ENCODE data around the gene TTN. TPM values are rescaled to one million over a fixed set of nuclear protein-coding genes. Genes with fewer than 3 reads are reported as not detected.

The TTN gene
- total RNA-seq, 1 experiment from 2014 or later = 0.13 TPM

DNA sequence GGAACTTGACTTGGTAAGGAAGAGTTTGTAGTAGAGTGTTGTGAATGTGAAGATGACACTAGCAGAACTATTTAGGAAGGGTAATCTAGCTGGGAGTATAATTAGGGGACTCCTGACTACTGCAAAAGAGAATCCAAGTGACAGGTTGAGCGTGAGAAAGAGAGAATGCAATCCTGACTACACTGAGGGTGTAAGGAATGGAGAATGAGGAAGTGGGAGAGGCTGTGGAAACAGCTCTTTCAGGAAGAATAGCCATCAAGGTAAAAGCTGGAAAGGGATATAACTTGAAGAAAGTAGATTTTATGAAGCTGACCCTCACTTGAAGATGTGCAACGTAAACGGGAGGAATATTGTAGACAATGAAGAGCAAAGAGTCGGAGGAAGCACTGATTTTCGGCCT lies 41.1 kb upstream of the TTN start:
- ATAC-seq (no peak), DNase-seq (ENCODE audit: low read depth, low spot score) (no peak)
- Histone ChIP-seq H3K27me3 (ENCODE audit: control insufficient read depth, insufficient read depth, low read length) (no peaks in the 10 kb centered on the region), H3K36me3 (ENCODE audit: control insufficient read depth, insufficient read depth, low read length) (no peaks in the 10 kb centered on the region), H3K4me3 (ENCODE audit: low read depth in 2 of 2, low read length in 2 of 2) (no peak overlapping the region), H3K27ac (ENCODE audit: low read length) (no peak overlapping the region), H3K9me3 (ENCODE audit: control insufficient read depth, insufficient read depth, low read depth, low read length) (no peaks in the 10 kb centered on the region), H3K4me1 (ENCODE audit: control insufficient read depth, insufficient read depth, low read length) (no peaks in the 10 kb centered on the region)
- POLR2A ChIA-PET = no interaction called here
- BruUV-seq (replicated peaks) = no TSS peak
- intact Hi-C loops (cut with micrococcal nuclease; ENCODE audit: unreplicated experiment) = no loop called here
- CTCF ChIA-PET = no interaction called here
- no peak for TF ChIP-seq CTCF (IDR thresholded peaks at IDR 0.05)
- TF ChIP-seq, protein P1, sequence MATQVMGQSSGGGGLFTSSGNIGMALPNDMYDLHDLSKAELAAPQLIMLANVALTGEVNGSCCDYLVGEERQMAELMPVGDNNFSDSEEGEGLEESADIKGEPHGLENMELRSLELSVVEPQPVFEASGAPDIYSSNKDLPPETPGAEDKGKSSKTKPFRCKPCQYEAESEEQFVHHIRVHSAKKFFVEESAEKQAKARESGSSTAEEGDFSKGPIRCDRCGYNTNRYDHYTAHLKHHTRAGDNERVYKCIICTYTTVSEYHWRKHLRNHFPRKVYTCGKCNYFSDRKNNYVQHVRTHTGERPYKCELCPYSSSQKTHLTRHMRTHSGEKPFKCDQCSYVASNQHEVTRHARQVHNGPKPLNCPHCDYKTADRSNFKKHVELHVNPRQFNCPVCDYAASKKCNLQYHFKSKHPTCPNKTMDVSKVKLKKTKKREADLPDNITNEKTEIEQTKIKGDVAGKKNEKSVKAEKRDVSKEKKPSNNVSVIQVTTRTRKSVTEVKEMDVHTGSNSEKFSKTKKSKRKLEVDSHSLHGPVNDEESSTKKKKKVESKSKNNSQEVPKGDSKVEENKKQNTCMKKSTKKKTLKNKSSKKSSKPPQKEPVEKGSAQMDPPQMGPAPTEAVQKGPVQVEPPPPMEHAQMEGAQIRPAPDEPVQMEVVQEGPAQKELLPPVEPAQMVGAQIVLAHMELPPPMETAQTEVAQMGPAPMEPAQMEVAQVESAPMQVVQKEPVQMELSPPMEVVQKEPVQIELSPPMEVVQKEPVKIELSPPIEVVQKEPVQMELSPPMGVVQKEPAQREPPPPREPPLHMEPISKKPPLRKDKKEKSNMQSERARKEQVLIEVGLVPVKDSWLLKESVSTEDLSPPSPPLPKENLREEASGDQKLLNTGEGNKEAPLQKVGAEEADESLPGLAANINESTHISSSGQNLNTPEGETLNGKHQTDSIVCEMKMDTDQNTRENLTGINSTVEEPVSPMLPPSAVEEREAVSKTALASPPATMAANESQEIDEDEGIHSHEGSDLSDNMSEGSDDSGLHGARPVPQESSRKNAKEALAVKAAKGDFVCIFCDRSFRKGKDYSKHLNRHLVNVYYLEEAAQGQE (IDR thresholded peaks at IDR 0.05; ENCODE audit: insufficient read depth in 1 of 2, low read depth in 2 of 2, low read length in 1 of 2) = no peak
- TF ChIP-seq TCF7L2 (IDR thresholded peaks at IDR 0.05; ENCODE audit: low read depth, low read length) = no peak
- TF ChIP-seq SIN3A (IDR thresholded peaks at IDR 0.05; ENCODE audit: borderline replicate concordance, insufficient read depth, low read depth, low read length) = no peak
- no peak for TF ChIP-seq POLR2AphosphoS5 (IDR thresholded peaks at IDR 0.05; ENCODE audit: low read depth, low read length)
- in situ Hi-C loops (cut with HindIII; ENCODE audit: low pct_unique_long_range_greater_than_20kb, low sequenced_read_pairs) = no loop called here

DNA sequence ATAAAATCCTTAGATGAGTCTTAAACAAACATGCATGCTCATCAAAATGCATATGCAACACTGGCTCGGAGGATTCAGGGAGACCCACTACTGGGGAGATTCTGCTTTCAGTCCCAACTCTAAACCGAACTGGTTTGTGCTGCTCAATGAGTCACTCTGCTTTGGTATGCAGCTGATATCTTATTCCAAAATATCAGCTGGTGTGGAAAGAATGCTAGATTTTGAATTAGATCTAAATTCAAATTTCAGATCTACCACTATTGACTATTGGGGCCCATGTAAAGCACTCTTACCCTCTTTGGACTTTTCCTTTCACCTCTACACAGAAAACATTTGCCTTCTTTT lies 39.2 kb upstream of the TTN start:
- Histone ChIP-seq H3K9me3 (ENCODE audit: control insufficient read depth, insufficient read depth, low read depth, low read length) (no peaks in the 10 kb centered on the region), H3K36me3 (ENCODE audit: control insufficient read depth, insufficient read depth, low read length) (no peaks in the 10 kb centered on the region), H3K27ac (ENCODE audit: low read length) (no peak overlapping the region), H3K27me3 (ENCODE audit: control insufficient read depth, insufficient read depth, low read length) (no peaks in the 10 kb centered on the region), H3K4me3 (ENCODE audit: low read depth in 2 of 2, low read length in 2 of 2) (no peak overlapping the region), H3K4me1 (ENCODE audit: control insufficient read depth, insufficient read depth, low read length) (no peaks in the 10 kb centered on the region)
- intact Hi-C loops (cut with micrococcal nuclease; ENCODE audit: unreplicated experiment) = no loop called here
- TF ChIP-seq SIN3A (IDR thresholded peaks at IDR 0.05; ENCODE audit: borderline replicate concordance, insufficient read depth, low read depth, low read length) = no peak
- no peak for TF ChIP-seq CTCF (IDR thresholded peaks at IDR 0.05)
- no peak for TF ChIP-seq TCF7L2 (IDR thresholded peaks at IDR 0.05; ENCODE audit: low read depth, low read length)
- no peak for TF ChIP-seq POLR2AphosphoS5 (IDR thresholded peaks at IDR 0.05; ENCODE audit: low read depth, low read length)
- TF ChIP-seq, protein P1 (IDR thresholded peaks at IDR 0.05; ENCODE audit: insufficient read depth in 1 of 2, low read depth in 2 of 2, low read length in 1 of 2) = no peak
- DNase-seq (ENCODE audit: low read depth, low spot score) (no peak), ATAC-seq (no peak)
- in situ Hi-C loops (cut with HindIII; ENCODE audit: low pct_unique_long_range_greater_than_20kb, low sequenced_read_pairs) = no loop called here
- POLR2A ChIA-PET = no interaction called here
- CTCF ChIA-PET = no interaction called here
- BruUV-seq (replicated peaks) = no TSS peak

All from Panc1 (cell line).